Uterus (tissue), 4 donors: Measurements from ENCODE around the gene KDM6A. TPM values are rescaled to one million over a fixed set of nuclear protein-coding genes. Genes with fewer than 3 reads are reported as not detected.
A peak's percentile ranks its signal among the peaks of the same experiment; 100 is the strongest.
"Not testable (repeated sequence)": the region's sequence is repeated elsewhere in the genome, so short reads cannot be mapped to it uniquely, and the experiment has no call there.

ENCODE experiments used
- DNase-seq, 2 donors: peaks; one replicate each; pipeline ENCODE4 v3.0.0-alpha.2; 2019 to 2020
- H3K27ac ChIP-seq, 2 donors: fragments of 200-600 bp; sonication (generic); 1 replicate in 1 of 2; 2 replicates in 1 of 2; pipeline ENCODE4 v1.5.1; 2016 to 2018
- H3K27me3 ChIP-seq, 2 donors: fragments of 200-600 bp; sonication (generic); one replicate each; pipeline ENCODE4 v1.5.1; 2018 to 2019; ENCODE audit warnings: control low read depth in 1 of 2
- H3K36me3 ChIP-seq, 2 donors: fragments of 200-600 bp; sonication (generic); one replicate each; pipeline ENCODE4 v1.5.1; 2019; ENCODE audit warnings: control low read depth in 1 of 2
- H3K4me1 ChIP-seq, 2 donors: fragments of 200-600 bp; sonication (generic); one replicate each; pipeline ENCODE4 v1.5.1; 2018 to 2019; ENCODE audit warnings: control low read depth in 1 of 2
- H3K4me3 ChIP-seq, 2 donors: fragments of 200-600 bp; sonication (generic); 1 replicate in 1 of 2; 2 replicates in 1 of 2; pipeline ENCODE4 v1.5.1; 2018 to 2019; ENCODE audit warnings: mild to moderate bottlenecking in 1 of 2
- H3K9me3 ChIP-seq, 2 donors: fragments of 200-600 bp; sonication (generic); one replicate each; pipeline ENCODE4 v1.5.1; 2019; ENCODE audit warnings: control low read depth in 1 of 2
- POLR2A ChIP-seq, 2 donors: fragments of 450-650 bp; IDR thresholded peaks; one replicate each; pipeline ENCODE4 v1.6.1; 2016; ENCODE audit warnings: antibody characterized with exemption in 2 of 2, mild to moderate bottlenecking in 1 of 2, moderate library complexity in 1 of 2
- intact Hi-C: fragments of 100-400 bp; cut with DNase I; formaldehyde crosslinking; loops from one replicate; pipeline ENCODE4 v1.15.1; 2023; ENCODE audit warnings: low total_unique reads
- total RNA-seq, 4 donors: library from RNA; depleted of rRNA in 3 of 4; stranded (reverse); fragments of >200 nt in 3 of 4; gene quantifications; one replicate each; pipeline versions ENCODE4 v1.1.0 to v1.2.4, GENCODE V29; 2014 to 2023
- TF ChIP-seq, protein P1 (sequence below), 4 experiments: fragments of 200-600 bp in 2 of 4; fragments of 450-650 bp in 2 of 4; sonication (generic) in 2 of 4; IDR thresholded peaks; one replicate each; pipeline ENCODE4 v1.5.1; 2016 to 2019; ENCODE audit warnings: antibody characterized with exemption in 4 of 4, mild to moderate bottlenecking in 2 of 4, moderate library complexity in 1 of 4
- donor health status: DM: yes; HTN: yes; CAD: no.

Gene KDM6A
- total RNA-seq, 4 donors from 2014 or later = 26.2 to 69.0 (median 57.9) TPM

DNA sequence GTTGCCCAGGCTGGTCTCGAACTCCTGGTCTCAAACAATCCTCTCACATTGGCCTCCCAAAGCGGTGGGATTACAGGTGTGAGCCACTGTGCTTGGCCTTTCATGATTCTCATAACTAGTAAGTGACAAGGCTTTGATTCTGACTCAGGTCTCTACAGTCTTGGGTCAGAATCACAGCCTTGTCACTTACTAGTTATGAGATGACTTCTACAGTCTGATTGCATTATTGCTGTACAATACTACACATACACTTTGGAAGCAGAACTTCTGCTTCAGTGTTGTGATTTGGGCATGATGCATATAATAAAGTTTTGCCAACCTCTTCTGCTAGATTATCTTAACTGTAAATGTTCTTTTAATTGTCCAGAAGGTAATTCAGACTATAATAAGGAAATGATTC is 123.3 kb downstream of the KDM6A start:
- no peaks in the 10 kb centered on the region for H3K36me3 ChIP-seq
- H3K4me1 ChIP-seq = no peaks in the 10 kb centered on the region
- H3K27ac ChIP-seq = no peak overlapping the region
- H3K27me3 ChIP-seq = no peaks in the 10 kb centered on the region
- no peak overlapping the region for H3K4me3 ChIP-seq
- intact Hi-C loops = no loop called here
- TF ChIP-seq POLR2A (IDR thresholded peaks at IDR 0.05) = no peak
- TF ChIP-seq, protein P1, sequence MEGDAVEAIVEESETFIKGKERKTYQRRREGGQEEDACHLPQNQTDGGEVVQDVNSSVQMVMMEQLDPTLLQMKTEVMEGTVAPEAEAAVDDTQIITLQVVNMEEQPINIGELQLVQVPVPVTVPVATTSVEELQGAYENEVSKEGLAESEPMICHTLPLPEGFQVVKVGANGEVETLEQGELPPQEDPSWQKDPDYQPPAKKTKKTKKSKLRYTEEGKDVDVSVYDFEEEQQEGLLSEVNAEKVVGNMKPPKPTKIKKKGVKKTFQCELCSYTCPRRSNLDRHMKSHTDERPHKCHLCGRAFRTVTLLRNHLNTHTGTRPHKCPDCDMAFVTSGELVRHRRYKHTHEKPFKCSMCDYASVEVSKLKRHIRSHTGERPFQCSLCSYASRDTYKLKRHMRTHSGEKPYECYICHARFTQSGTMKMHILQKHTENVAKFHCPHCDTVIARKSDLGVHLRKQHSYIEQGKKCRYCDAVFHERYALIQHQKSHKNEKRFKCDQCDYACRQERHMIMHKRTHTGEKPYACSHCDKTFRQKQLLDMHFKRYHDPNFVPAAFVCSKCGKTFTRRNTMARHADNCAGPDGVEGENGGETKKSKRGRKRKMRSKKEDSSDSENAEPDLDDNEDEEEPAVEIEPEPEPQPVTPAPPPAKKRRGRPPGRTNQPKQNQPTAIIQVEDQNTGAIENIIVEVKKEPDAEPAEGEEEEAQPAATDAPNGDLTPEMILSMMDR (IDR thresholded peaks at IDR 0.05) = no peak
- H3K9me3 ChIP-seq = no peaks in the 10 kb centered on the region
- DNase-seq = no peak

DNA sequence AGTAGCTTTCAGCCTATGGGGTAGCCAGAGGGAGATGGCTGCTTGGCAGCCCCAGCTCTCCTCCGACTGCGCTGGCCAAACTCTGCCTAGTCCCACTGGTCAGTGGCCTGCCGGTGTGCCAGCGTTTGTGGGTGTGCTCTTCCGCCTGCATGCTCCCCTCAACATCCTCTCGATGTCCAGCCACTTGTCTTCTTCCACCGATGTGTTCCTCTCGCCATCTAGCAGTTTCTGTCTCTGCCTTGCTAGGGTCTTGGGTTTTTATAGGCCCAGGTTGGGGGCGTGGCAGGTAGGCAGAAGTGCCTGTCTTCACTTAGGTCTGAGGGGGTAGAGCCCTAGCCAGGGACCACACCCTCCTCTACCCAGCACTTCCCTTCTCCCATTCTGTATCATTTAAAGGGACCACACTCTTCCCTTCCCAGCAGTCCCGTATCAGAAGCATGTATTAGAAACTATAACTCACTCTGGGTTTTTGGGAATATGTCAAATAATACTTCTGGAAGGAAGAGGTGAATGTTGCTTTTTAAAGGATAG is 124.4 kb downstream of the KDM6A start:
- intact Hi-C loops = no loop called here
- Histone ChIP-seq H3K36me3 (no peaks in the 10 kb centered on the region), H3K27me3 (no peaks in the 10 kb centered on the region), H3K27ac (peak overlapping the region; percentile 2 to 40), H3K9me3 (no peaks in the 10 kb centered on the region), H3K4me3 (no peak overlapping the region), H3K4me1 (no peaks in the 10 kb centered on the region)
- no peak for TF ChIP-seq POLR2A (IDR thresholded peaks at IDR 0.05)
- TF ChIP-seq, protein P1 (IDR thresholded peaks at IDR 0.05) = no peak
- no peak for DNase-seq

DNA sequence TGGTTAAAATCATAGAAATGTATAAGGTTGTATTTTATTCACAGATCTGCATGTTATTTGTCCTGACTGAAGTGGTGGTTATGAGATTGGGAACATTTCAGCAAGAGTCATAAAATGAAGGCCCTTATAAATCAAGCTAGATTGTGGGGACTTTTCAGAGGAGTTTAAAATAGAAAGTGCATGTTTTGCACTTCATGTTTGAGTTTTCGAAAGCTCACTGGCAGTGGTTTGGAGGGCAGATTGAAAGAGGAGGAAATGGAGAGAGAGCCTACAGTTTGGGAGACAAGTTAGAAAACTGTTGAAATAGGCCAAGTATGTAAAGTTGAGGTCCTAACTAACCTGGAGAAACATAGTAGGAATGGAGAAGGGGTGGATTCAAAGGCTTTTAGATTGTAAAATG is 124.9 kb downstream of the KDM6A start:
- Histone ChIP-seq H3K9me3 (no peaks in the 10 kb centered on the region), H3K4me1 (no peaks in the 10 kb centered on the region), H3K4me3 (no peak overlapping the region), H3K27ac (peak overlapping the region in 1 of 2 donors; percentile 40), H3K27me3 (no peaks in the 10 kb centered on the region), H3K36me3 (no peaks in the 10 kb centered on the region)
- DNase-seq = no peak
- intact Hi-C loops = no loop called here
- TF ChIP-seq, protein P1 (IDR thresholded peaks at IDR 0.05) = no peak
- no peak for TF ChIP-seq POLR2A (IDR thresholded peaks at IDR 0.05)

DNA sequence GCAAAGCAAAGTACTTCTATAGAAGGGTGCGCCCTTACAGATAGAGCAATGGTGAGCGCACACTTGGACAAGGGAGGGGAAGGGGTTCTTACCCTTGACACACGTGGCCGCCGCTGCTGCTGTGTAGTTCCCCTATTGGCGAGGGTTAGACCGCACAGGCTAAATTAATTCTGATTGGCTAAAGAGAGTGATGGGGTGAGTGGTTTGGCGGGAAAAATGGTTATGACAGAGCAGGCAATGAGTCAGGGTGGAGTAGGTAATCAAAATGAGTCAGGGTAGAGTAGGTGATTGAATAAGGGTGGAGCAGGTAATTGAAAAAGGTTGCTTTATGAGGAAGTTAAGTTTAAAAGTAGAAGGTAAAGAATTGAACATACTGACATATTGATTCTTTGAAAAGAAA is 126.2 kb downstream of the KDM6A start:
- H3K4me3 ChIP-seq, intact Hi-C loops, H3K27me3 ChIP-seq, H3K9me3 ChIP-seq, DNase-seq, H3K36me3 ChIP-seq, H3K27ac ChIP-seq, H3K4me1 ChIP-seq: not testable (repeated sequence)

DNA sequence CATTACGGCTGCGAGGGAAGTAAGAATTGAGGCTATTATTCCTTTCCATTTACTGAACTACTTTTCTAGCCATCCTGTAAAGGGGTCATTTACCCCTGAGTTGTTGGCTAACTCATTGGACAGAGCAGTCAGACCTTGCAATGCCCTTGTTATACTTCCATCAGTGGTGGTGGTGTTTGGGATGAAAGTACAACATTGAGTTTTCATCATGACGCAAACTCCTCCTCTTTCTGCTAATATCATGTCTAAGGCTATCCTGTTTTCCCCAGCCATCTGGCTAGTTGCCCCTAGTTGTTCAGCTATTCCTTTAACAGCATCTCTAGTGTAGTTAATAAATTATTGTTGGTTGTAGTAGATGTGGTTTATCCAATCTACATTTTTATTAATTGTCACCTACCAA is 126.9 kb downstream of the KDM6A start:
- H3K4me1 ChIP-seq, H3K9me3 ChIP-seq, H3K36me3 ChIP-seq, DNase-seq, H3K27ac ChIP-seq, H3K27me3 ChIP-seq, intact Hi-C loops, H3K4me3 ChIP-seq: not testable (repeated sequence)

DNA sequence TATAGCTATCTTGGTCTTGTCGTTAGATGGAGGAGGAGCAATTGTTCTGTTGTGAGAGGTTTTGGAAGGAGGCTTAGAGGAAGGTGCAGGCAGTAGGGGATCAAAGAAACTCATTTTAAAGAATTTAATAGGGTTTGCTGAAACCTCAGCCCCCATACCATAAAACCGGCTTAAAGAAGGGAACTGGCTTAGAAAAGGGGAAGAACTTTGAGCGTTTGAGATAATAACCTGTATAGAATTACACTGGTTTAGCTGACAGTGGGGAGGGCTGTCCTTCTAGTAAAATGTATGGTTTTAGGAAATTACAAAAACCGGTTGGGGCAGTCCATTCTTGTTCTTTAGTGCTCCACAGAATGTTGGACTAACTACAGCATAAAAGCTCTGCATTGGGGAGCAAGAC is 128.1 kb downstream of the KDM6A start:
- H3K27ac ChIP-seq = no peak overlapping the region
- intact Hi-C loops = no loop called here
- no peak for TF ChIP-seq POLR2A (IDR thresholded peaks at IDR 0.05)
- TF ChIP-seq, protein P1 (IDR thresholded peaks at IDR 0.05) = no peak
- no peak overlapping the region for H3K4me3 ChIP-seq
- no peaks in the 10 kb centered on the region for H3K9me3 ChIP-seq
- no peaks in the 10 kb centered on the region for H3K27me3 ChIP-seq
- H3K4me1 ChIP-seq = no peaks in the 10 kb centered on the region
- no peak for DNase-seq
- no peaks in the 10 kb centered on the region for H3K36me3 ChIP-seq
